HepG2 (cell line): ENCODE measurements around the gene CYTH1. TPM values are rescaled to one million over a fixed set of nuclear protein-coding genes. Genes with fewer than 3 reads are reported as not detected.
"Not testable (repeated sequence)": the region's sequence is repeated elsewhere in the genome, so short reads cannot be mapped to it uniquely, and the experiment has no call there.

Experiments used
- ATAC-seq: fragments of 200-7000 bp; cut with Tn5 transposase; 3 replicates; pipeline ENCODE4 v1.9.1; 2020; ENCODE audit warnings: mild to moderate bottlenecking, moderate library complexity
- BruUV-seq: library from RNA; stranded (reverse); fragments of 400-500 nt; replicated peaks from 2 replicates; lab custom pipeline; 2021; lab: Mats Ljungman, UMichigan
- CTCF ChIA-PET: fragments of 300-600 bp; formaldehyde crosslinking; extraction: SDS; loops from one replicate; lab custom pipeline; 2021; ENCODE audit warnings: low total read pairs, inconsistent platforms, low intra/inter-chr PET ratio; lab: Yijun Ruan, JAX
- POLR2A ChIA-PET: fragments of 350-600 bp; sonication (Branson Sonifier 250); formaldehyde crosslinking; loops from one replicate; lab custom pipeline; 2020; ENCODE audit warnings: antibody characterized with exemption, inconsistent platforms; lab: Yijun Ruan, JAX
- DNase-seq: peaks from one replicate; pipeline ENCODE4 v3.0.0-alpha.2; 2015; ENCODE audit warnings: low spot score
- FAIRE-seq: peaks from 3 replicates; lab custom pipeline; 2011; peaks lifted over from hg19 to GRCh38; lab: Jason Lieb, UNC
- H2AFZ ChIP-seq: one replicate; pipeline ENCODE4 v1.6.1; 2011; ENCODE audit warnings: low read length, inconsistent platforms
- H3K27ac ChIP-seq: fragments of 300-600 bp; 3 replicates; pipeline ENCODE4 v1.8.0; 2011; ENCODE audit warnings: mixed run types, mild to moderate bottlenecking, mixed read lengths, low read length, inconsistent platforms; ENCODE audit not compliant: insufficient read depth; ENCODE audit errors: extremely low read length
- H3K27me3 ChIP-seq, 2 experiments: fragments of 200-600 bp in 1 of 2; 2 replicates in 1 of 2; 3 replicates in 1 of 2; pipeline versions ENCODE4 v1.6.0 to v1.8.0; 2011; ENCODE audit warnings: low read length in 2 of 2, mild to moderate bottlenecking in 2 of 2, moderate library complexity in 2 of 2, inconsistent platforms in 1 of 2; ENCODE audit not compliant: insufficient read depth in 2 of 2, control insufficient read depth in 1 of 2
- H3K36me3 ChIP-seq, 2 experiments: fragments of 200-600 bp in 1 of 2; replicated peaks in 1 of 2; 2 replicates in 1 of 2; 3 replicates in 1 of 2; pipeline versions ENCODE4 v1.5.1 to v1.8.0; 2011; ENCODE audit warnings: low read length in 2 of 2, inconsistent platforms in 1 of 2; ENCODE audit not compliant: insufficient read depth in 2 of 2, control insufficient read depth in 1 of 2
- H3K4me1 ChIP-seq: 2 replicates; pipeline ENCODE4 v1.5.1; 2012; ENCODE audit warnings: low read length, inconsistent platforms; ENCODE audit not compliant: insufficient read depth
- H3K4me2 ChIP-seq: 2 replicates; pipeline ENCODE4 v1.6.0; 2011; ENCODE audit warnings: low read depth, low read length, inconsistent platforms
- H3K4me3 ChIP-seq, 3 experiments: fragments of 200-600 bp in 1 of 3; sonication (generic), shearing (Covaris generic) in 1 of 3; replicated peaks in 1 of 3; 2 replicates each; pipeline ENCODE4 v1.5.1; 2011 to 2016; ENCODE audit warnings: low read length in 3 of 3, inconsistent platforms in 2 of 3, low read depth in 2 of 3, mild to moderate bottlenecking in 2 of 3, control low read depth in 1 of 3, mixed read lengths in 1 of 3; ENCODE audit not compliant: insufficient read depth in 1 of 3
- H3K79me2 ChIP-seq: one replicate; pipeline ENCODE4 v1.6.1; 2011; ENCODE audit warnings: low read length, inconsistent platforms; ENCODE audit not compliant: insufficient read depth
- H3K9ac ChIP-seq: 2 replicates; pipeline ENCODE4 v1.6.0; 2011; ENCODE audit warnings: mild to moderate bottlenecking, low read depth, low read length, inconsistent platforms; ENCODE audit not compliant: insufficient read depth
- H3K9me3 ChIP-seq: 2 replicates; pipeline ENCODE4 v1.5.1; 2012; ENCODE audit warnings: mild to moderate bottlenecking, low read length
- H4K20me1 ChIP-seq: 2 replicates; pipeline ENCODE4 v1.6.0; 2011; ENCODE audit warnings: inconsistent platforms, mild to moderate bottlenecking, low read length, moderate library complexity; ENCODE audit not compliant: insufficient read depth
- ESRRA ChIP-seq: sonication (generic); formaldehyde crosslinking; IDR thresholded peaks from 2 replicates; pipeline ENCODE4 v1.5.1; 2020; ENCODE audit warnings: mild to moderate bottlenecking, low read depth, missing genetic modification reagents
- ETV5 ChIP-seq: IDR thresholded peaks from 2 replicates; pipeline ENCODE4 v1.6.1; 2018; ENCODE audit warnings: missing biosample characterization, missing genetic modification reagents, inconsistent platforms, borderline replicate concordance
- HDAC2 ChIP-seq: sonication (generic); formaldehyde crosslinking; IDR thresholded peaks from 2 replicates; pipeline ENCODE4 v1.4.0; 2020; ENCODE audit warnings: missing genetic modification reagents
- KAT8 ChIP-seq: IDR thresholded peaks from 2 replicates; pipeline ENCODE4 v1.6.1; 2016; ENCODE audit warnings: missing genetic modification reagents, missing compliant biosample characterization
- KLF15 ChIP-seq: sonication (generic); formaldehyde crosslinking; IDR thresholded peaks from 2 replicates; pipeline ENCODE4 v1.8.1; 2023; ENCODE audit warnings: borderline replicate concordance, mild to moderate bottlenecking, inconsistent platforms, missing genetic modification reagents, mixed read lengths
- NFKB2 ChIP-seq: sonication (generic); formaldehyde crosslinking; IDR thresholded peaks from 2 replicates; pipeline ENCODE4 v1.4.0; 2020; ENCODE audit warnings: missing genetic modification reagents, borderline replicate concordance
- SALL1 ChIP-seq: sonication (generic); formaldehyde crosslinking; IDR thresholded peaks from 2 replicates; pipeline ENCODE4 v1.8.0; 2022; ENCODE audit warnings: mild to moderate bottlenecking, missing genetic modification reagents
- YEATS4 ChIP-seq: sonication (generic); formaldehyde crosslinking; IDR thresholded peaks from 2 replicates; pipeline ENCODE4 v1.4.0; 2020; ENCODE audit warnings: missing genetic modification reagents, borderline replicate concordance
- ZBTB38 ChIP-seq: sonication (generic); formaldehyde crosslinking; IDR thresholded peaks from 2 replicates; pipeline ENCODE4 v1.5.1; 2020; ENCODE audit warnings: mild to moderate bottlenecking, missing genetic modification reagents
- ZFP37 ChIP-seq: sonication (generic); formaldehyde crosslinking; IDR thresholded peaks from 2 replicates; pipeline ENCODE4 v1.4.0; 2020; ENCODE audit warnings: missing genetic modification reagents, borderline replicate concordance
- ZNF446 ChIP-seq: sonication (generic); formaldehyde crosslinking; IDR thresholded peaks from 2 replicates; pipeline ENCODE4 v1.5.0; 2020; ENCODE audit warnings: mild to moderate bottlenecking, missing genetic modification reagents
- ZNF605 ChIP-seq: sonication (generic); formaldehyde crosslinking; IDR thresholded peaks from 2 replicates; pipeline ENCODE4 v1.8.0; 2022; ENCODE audit warnings: mild to moderate bottlenecking, missing genetic modification reagents
- ZSCAN25 ChIP-seq: sonication (generic); formaldehyde crosslinking; IDR thresholded peaks from 2 replicates; pipeline ENCODE4 v1.8.0; 2022; ENCODE audit warnings: mild to moderate bottlenecking, missing genetic modification reagents
- WGBS: methylation state at CpG from one replicate; pipeline ENCODE4 v1.1.6; 2017; ENCODE audit warnings: low lambda C conversion rate; 5-methylcytosine and 5-hydroxymethylcytosine counted together
- in situ Hi-C: cut with HindIII; loops from 2 replicates; pipeline ENCODE4 v1.10.0; 2017; ENCODE audit warnings: low pct_unique_long_range_greater_than_20kb; ENCODE audit not compliant: extremely low pct_ligation_motif_present
- intact Hi-C: fragments of 100-400 bp; cut with micrococcal nuclease; formaldehyde crosslinking; loops from one replicate; pipeline ENCODE4 v1.10.0; 2022; ENCODE audit not compliant: unreplicated experiment
- polyA plus RNA-seq, 8 experiments: library from polyadenylated mRNA; depleted of rRNA in 3 of 8; stranded (reverse) in 7 of 8; unstranded in 1 of 8; fragments of >200 nt; fragmentation: Illumina TruSeq in 4 of 8; extraction: Trizol in 4 of 8; gene quantifications; 2 replicates each; pipeline versions ENCODE4 v1.2.1 to v1.2.3, GENCODE V29; 2011 to 2016; ENCODE audit warnings: low read depth in 4 of 8, missing spikeins in 1 of 8, mixed read lengths in 1 of 8; ENCODE audit not compliant: insufficient read depth in 1 of 8
- total RNA-seq, 5 experiments: library from RNA; depleted of rRNA; stranded (reverse); fragments of >200 nt; fragmentation: Illumina TruSeq; extraction: Trizol; gene quantifications; 2 replicates each; pipeline ENCODE4 v1.2.3, GENCODE V29; 2016; ENCODE audit warnings: low read depth in 1 of 5
- TF ChIP-seq, protein P1 (sequence below): sonication (generic); formaldehyde crosslinking; IDR thresholded peaks from 2 replicates; pipeline ENCODE4 v1.5.1; 2020; ENCODE audit warnings: mild to moderate bottlenecking, missing genetic modification reagents, moderate library complexity
- TF ChIP-seq, protein P2 (sequence below): sonication (generic); formaldehyde crosslinking; IDR thresholded peaks from 2 replicates; pipeline ENCODE4 v1.8.1; 2023; ENCODE audit warnings: mild to moderate bottlenecking, missing genetic modification reagents

The CYTH1 gene
- total and polyA plus RNA-seq, 2 of the 13 experiments (the other 11 are each of a cell fraction or from before 2014, with no cell fraction given): 20.1 to 48.9 TPM

DNA sequence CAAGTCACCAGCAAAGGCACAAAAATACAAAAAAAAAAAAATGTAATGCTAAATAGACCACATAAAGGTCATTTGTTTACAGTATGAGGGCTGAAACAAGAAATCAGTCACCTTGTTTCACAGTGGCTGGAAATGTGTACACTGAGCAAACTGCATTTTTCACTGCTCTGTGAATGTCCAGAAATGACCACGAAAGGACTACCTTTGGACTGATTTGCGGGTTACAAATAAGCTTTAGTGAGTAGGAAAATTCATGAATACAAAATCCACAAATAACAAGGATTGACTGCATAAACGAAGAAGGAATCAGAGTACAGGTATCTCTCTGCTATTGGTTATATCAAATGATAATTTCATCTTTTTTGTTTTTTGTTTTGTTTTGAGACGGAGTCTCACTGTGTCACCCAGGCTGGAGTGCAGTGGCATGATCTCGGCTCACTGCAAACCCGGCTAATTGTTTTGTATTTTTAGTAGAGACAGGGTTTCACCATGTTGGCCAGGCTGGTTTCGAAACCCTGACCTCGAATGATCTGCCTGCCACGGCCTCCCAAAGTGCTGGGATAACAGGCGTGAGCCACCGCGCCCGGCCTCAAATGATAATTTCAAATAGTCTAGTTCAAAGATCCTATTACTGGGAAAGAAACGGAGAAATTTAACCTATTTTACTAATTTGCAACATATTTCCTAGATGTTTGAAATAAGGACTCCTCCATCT, 30.5 kb downstream of the CYTH1 start (continued):
- TF ChIP-seq KLF15 (no peak), ZNF605 (CRISPR knock-in tag) (no peak), ZSCAN25 (no peak), ZNF446 (no peak), ETV5 (CRISPR knock-in tag) (no peak), ESRRA (CRISPR knock-in tag) (0 out of 2 replicates have a peak, but pooled peaks have one; percentile 24), YEATS4 (CRISPR knock-in tag) (no peak)
- TF ChIP-seq, all 625 proteins: peak for 137

DNA sequence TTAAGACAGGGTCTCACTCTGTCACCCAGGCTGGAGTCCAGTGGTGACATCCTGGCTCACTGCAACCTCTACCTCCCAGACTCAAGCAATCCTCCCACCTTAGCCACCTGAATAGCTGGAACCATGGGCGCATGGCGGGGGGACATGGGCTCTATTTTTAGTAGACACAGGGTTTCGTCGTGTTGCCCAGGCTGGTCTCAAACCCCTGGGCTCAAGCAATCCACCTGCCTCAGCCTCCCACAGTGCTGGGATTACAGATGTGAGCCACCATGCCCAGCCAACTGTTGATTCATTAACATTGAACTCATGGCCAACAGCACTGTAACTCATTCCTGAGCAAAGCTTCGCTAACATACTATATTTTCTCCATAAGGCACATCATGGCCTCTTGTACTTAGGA, 31.1 kb downstream of the CYTH1 start:
- POLR2A ChIA-PET: interaction anchor here (0.7 to 1.0 kb wide), 5 partner anchors 15 to 159 kb away, joined by 3 to 4 read pairs (median 3); no protein-coding TSS in a partner anchor
- CTCF ChIA-PET, BruUV-seq, H4K20me1 ChIP-seq, H3K9me3 ChIP-seq, FAIRE-seq, H3K36me3 ChIP-seq, H2AFZ ChIP-seq, in situ Hi-C loops, intact Hi-C loops, H3K27me3 ChIP-seq: not testable (repeated sequence)
- Histone ChIP-seq H3K79me2 (peaks cover 63% of the 10 kb centered on the region), H3K27ac (peak overlapping the region; percentile 93), H3K9ac (peak overlapping the region; percentile 68), H3K4me2 (peak overlapping the region; percentile 79), H3K4me1 (peaks cover 83% of the 10 kb centered on the region), H3K4me3 (peak overlapping the region in 2 of 3 experiments; percentile 24 to 47; a peak in 3 of 6 replicates)
- DNase-seq (peak; percentile 26), ATAC-seq (peak; percentile 11)
- WGBS: 73% methylated on average over 5 of the region's 5 CpGs
- TF ChIP-seq KAT8 (CRISPR knock-in tag) (0 out of 2 replicates have a peak, but pooled peaks have one; percentile 7), NFKB2 (CRISPR knock-in tag) (peak; percentile 43; the same call in 1 of the 2 replicates), SALL1 (CRISPR knock-in tag) (0 out of 2 replicates have a peak, but pooled peaks have one; percentile 37), HDAC2 (peak; percentile 4; the same call in 1 of the 2 replicates), ZBTB38 (CRISPR knock-in tag) (peak; percentile 95), ZFP37 (CRISPR knock-in tag) (0 out of 2 replicates have a peak, but pooled peaks have one; percentile 57)
- TF ChIP-seq, protein P1, sequence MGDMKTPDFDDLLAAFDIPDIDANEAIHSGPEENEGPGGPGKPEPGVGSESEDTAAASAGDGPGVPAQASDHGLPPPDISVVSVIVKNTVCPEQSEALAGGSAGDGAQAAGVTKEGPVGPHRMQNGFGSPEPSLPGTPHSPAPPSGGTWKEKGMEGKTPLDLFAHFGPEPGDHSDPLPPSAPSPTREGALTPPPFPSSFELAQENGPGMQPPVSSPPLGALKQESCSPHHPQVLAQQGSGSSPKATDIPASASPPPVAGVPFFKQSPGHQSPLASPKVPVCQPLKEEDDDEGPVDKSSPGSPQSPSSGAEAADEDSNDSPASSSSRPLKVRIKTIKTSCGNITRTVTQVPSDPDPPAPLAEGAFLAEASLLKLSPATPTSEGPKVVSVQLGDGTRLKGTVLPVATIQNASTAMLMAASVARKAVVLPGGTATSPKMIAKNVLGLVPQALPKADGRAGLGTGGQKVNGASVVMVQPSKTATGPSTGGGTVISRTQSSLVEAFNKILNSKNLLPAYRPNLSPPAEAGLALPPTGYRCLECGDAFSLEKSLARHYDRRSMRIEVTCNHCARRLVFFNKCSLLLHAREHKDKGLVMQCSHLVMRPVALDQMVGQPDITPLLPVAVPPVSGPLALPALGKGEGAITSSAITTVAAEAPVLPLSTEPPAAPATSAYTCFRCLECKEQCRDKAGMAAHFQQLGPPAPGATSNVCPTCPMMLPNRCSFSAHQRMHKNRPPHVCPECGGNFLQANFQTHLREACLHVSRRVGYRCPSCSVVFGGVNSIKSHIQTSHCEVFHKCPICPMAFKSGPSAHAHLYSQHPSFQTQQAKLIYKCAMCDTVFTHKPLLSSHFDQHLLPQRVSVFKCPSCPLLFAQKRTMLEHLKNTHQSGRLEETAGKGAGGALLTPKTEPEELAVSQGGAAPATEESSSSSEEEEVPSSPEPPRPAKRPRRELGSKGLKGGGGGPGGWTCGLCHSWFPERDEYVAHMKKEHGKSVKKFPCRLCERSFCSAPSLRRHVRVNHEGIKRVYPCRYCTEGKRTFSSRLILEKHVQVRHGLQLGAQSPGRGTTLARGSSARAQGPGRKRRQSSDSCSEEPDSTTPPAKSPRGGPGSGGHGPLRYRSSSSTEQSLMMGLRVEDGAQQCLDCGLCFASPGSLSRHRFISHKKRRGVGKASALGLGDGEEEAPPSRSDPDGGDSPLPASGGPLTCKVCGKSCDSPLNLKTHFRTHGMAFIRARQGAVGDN: peak; percentile 29; the same call in 1 of the 2 replicates
- TF ChIP-seq, protein P2, sequence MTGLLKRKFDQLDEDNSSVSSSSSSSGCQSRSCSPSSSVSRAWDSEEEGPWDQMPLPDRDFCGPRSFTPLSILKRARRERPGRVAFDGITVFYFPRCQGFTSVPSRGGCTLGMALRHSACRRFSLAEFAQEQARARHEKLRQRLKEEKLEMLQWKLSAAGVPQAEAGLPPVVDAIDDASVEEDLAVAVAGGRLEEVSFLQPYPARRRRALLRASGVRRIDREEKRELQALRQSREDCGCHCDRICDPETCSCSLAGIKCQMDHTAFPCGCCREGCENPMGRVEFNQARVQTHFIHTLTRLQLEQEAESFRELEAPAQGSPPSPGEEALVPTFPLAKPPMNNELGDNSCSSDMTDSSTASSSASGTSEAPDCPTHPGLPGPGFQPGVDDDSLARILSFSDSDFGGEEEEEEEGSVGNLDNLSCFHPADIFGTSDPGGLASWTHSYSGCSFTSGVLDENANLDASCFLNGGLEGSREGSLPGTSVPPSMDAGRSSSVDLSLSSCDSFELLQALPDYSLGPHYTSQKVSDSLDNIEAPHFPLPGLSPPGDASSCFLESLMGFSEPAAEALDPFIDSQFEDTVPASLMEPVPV: 0 out of 2 replicates have a peak, but pooled peaks have one; percentile 32
